ENCODE data around the gene EIF3B.
A peak's percentile ranks its signal among the peaks of the same experiment; 100 is the strongest.

Gene EIF3B

DNA sequence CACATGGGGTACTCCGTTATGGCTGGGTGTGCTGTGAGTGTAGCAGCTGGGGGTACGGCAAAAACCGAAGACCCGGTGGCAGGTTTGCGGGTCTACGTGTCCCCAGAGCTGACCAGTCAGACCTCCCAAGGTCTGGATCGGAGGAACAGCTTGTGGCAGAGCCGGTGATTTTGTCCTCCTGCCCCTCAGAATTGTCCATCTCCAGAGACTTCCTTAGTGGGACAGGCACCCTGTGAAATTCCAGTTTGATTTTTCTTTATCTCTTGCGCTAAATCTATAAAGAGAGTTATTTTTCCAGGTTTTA is 1.0 kb downstream of the EIF3B start:
- intact Hi-C loops (cut with micrococcal nuclease), result loop anchor here (10.0 kb wide), 2 partner anchors 49 to 691 kb away; partner anchors contain the start of gene CHST12
- H3K27ac Mint-ChIP-seq, result peak overlapping the region; percentile 100
- H3K4me3 Mint-ChIP-seq, result peak overlapping the region; percentile 87
- peaks cover 53% of the 10 kb centered on the region for H3K36me3 Mint-ChIP-seq (ENCODE audit: low read depth)
- no peaks in the 10 kb centered on the region for H3K27me3 Mint-ChIP-seq
- no peaks in the 10 kb centered on the region for H3K9me3 Mint-ChIP-seq
- H3K4me1 Mint-ChIP-seq (ENCODE audit: low read depth), result peaks cover 41% of the 10 kb centered on the region

DNA sequence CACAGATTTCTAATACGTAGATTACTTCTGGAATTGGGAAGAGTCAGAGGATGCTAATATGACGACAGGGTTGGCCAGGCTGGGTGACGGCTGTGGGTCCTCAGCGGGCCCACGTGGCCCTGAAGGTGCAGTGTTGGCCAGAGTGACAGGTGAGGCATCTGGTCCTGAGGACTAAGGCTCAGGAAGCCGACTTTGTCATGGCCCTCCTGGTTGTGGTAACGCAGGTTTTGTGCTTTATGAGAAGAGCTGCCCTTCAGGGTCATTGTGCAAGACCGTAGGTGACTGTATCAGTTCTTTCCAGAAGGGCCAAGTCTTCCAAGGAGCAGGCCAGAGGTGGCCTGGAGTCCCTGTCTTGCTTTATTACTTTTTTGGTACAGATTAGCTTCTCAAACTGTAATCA is 2.5 kb downstream of the EIF3B start:
- Mint-ChIP-seq H3K9me3 (no peaks in the 10 kb centered on the region), H3K27me3 (no peaks in the 10 kb centered on the region), H3K4me1 (ENCODE audit: low read depth) (peaks cover 43% of the 10 kb centered on the region), H3K4me3 (peak overlapping the region; percentile 6), H3K27ac (no peak overlapping the region), H3K36me3 (ENCODE audit: low read depth) (peaks cover 68% of the 10 kb centered on the region)
- intact Hi-C loops (cut with micrococcal nuclease), result loop anchor here (10.0 kb wide), 2 partner anchors 48 to 692 kb away; partner anchors contain the start of gene CHST12

DNA sequence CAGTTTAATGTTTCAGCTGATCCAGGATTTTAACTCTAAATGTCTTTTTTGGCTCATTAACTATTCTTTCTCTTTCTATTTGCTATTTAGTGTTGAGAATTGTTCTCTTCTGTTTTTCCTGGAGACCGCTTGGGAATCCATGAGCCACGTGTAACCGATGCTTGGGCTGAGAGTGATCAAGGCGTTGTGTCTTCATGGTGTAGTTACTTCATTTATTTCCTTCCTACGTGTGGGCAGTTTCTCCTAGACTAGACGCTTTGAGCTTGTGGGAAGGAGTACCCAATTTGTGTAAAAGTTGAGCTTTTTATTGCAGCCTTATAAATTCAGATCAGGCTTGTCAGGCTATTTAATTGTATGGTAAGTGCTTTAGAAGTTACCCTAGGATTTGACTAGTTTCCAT is 2.9 kb downstream of the EIF3B start:
- no peak overlapping the region for H3K27ac Mint-ChIP-seq
- H3K9me3 Mint-ChIP-seq, result no peaks in the 10 kb centered on the region
- peaks cover 43% of the 10 kb centered on the region for H3K4me1 Mint-ChIP-seq (ENCODE audit: low read depth)
- H3K36me3 Mint-ChIP-seq (ENCODE audit: low read depth), result peaks cover 72% of the 10 kb centered on the region
- H3K4me3 Mint-ChIP-seq, result no peak overlapping the region
- H3K27me3 Mint-ChIP-seq, result no peaks in the 10 kb centered on the region
- intact Hi-C loops (cut with micrococcal nuclease), result loop anchor here (10.0 kb wide), 2 partner anchors 47 to 693 kb away; partner anchors contain the start of gene CHST12

- no peaks in the 10 kb centered on the region for H3K9me3 Mint-ChIP-seq
- H3K36me3 Mint-ChIP-seq (ENCODE audit: low read depth), result peaks cover 84% of the 10 kb centered on the region
- peaks cover 38% of the 10 kb centered on the region for H3K4me1 Mint-ChIP-seq (ENCODE audit: low read depth)
- no peaks in the 10 kb centered on the region for H3K27me3 Mint-ChIP-seq
- intact Hi-C loops (cut with micrococcal nuclease), result loop anchor here (10.0 kb wide), 2 partner anchors 46 to 694 kb away; partner anchors contain the start of gene CHST12
- H3K27ac Mint-ChIP-seq, result no peak overlapping the region
- H3K4me3 Mint-ChIP-seq, result no peak overlapping the region
Measured at GRCh38 chr7:2358968-2359527, 4.4 kb downstream of the EIF3B start.

DNA sequence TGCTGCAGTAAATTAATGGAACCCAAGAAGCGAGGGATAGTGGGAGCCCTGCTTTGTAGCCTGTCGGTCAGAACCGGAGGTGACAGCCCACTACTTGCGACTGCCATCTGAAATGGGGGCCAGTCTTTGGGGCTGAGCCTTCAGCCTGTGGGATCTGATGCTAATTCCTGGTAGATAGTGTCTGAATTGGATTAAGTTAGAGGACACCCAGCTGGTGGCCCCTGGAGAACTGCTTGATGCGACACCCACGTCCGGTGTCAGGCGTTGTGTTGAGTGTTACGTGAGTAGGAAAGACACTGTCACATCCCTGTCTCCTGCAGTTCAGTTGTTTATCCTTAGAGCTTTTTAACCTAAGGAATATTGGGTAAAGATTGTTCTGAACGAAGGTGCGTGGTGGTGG is 5.0 kb downstream of the EIF3B start:
- Mint-ChIP-seq H3K9me3 (no peaks in the 10 kb centered on the region), H3K4me1 (ENCODE audit: low read depth) (peaks cover 38% of the 10 kb centered on the region), H3K4me3 (no peak overlapping the region), H3K27me3 (no peaks in the 10 kb centered on the region), H3K27ac (peak overlapping the region; percentile 22), H3K36me3 (ENCODE audit: low read depth) (peaks cover 84% of the 10 kb centered on the region)
- intact Hi-C loops (cut with micrococcal nuclease), result loop anchor here (10.0 kb wide), 2 partner anchors 45 to 695 kb away; partner anchors contain the start of gene CHST12

GRCh38 chr7:2360796-2361195 is 6.2 kb downstream of the EIF3B start:
- Mint-ChIP-seq H3K27ac (no peak overlapping the region), H3K36me3 (ENCODE audit: low read depth) (peaks cover 90% of the 10 kb centered on the region)

DNA sequence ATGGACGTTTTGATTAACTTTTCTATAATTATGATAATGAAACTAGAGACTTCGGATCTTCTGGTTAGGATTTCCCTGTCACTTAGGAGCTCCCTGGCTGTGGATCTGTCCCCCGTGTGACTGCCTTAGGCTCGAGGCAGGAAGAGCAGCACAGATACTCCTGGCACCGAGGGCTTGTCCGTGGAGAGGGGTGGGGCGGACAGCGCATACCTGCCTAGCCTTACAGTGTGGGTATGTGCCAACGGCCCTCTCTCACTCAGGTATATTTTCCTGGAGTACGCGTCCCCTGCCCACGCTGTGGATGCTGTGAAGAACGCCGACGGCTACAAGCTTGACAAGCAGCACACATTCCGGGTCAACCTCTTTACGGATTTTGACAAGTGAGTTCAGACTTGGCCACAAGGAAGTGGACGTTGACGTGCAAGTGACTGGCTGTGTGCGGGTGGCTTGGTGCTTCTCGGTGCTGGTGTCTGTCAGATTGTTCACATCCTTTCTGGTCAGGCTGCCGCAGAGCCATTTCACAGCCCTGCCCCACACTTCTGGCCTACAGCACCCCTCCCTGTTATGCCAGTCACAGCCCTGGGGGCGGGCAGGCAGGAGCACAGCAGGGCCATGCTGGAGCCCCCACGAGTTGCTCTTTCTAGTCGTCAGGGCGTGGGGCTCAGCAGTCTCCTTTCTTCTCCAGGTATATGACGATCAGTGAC is 7.9 kb downstream of the EIF3B start:
- Mint-ChIP-seq H3K27me3 (no peaks in the 10 kb centered on the region), H3K4me1 (ENCODE audit: low read depth) (peaks cover 31% of the 10 kb centered on the region), H3K9me3 (no peaks in the 10 kb centered on the region), H3K27ac (no peak overlapping the region), H3K36me3 (ENCODE audit: low read depth) (peaks cover 99% of the 10 kb centered on the region), H3K4me3 (no peak overlapping the region)
- intact Hi-C loops (cut with micrococcal nuclease), result no loop called here

More at GRCh38 chr7:2360796-2361195, 6.2 kb downstream of the EIF3B start:
- Mint-ChIP-seq H3K4me3 (no peak overlapping the region), H3K4me1 (ENCODE audit: low read depth) (peaks cover 38% of the 10 kb centered on the region), H3K27me3 (no peaks in the 10 kb centered on the region), H3K9me3 (no peaks in the 10 kb centered on the region)
- intact Hi-C loops (cut with micrococcal nuclease), result no loop called here

GRCh38 chr7:2369139-2369538 is 14.5 kb downstream of the EIF3B start:
- Mint-ChIP-seq H3K9me3 (no peaks in the 10 kb centered on the region), H3K4me3 (no peak overlapping the region), H3K4me1 (ENCODE audit: low read depth) (no peaks in the 10 kb centered on the region), H3K27me3 (no peaks in the 10 kb centered on the region), H3K36me3 (ENCODE audit: low read depth) (peaks cover 100% of the 10 kb centered on the region), H3K27ac (no peak overlapping the region)
- intact Hi-C loops (cut with micrococcal nuclease), result no loop called here

DNA sequence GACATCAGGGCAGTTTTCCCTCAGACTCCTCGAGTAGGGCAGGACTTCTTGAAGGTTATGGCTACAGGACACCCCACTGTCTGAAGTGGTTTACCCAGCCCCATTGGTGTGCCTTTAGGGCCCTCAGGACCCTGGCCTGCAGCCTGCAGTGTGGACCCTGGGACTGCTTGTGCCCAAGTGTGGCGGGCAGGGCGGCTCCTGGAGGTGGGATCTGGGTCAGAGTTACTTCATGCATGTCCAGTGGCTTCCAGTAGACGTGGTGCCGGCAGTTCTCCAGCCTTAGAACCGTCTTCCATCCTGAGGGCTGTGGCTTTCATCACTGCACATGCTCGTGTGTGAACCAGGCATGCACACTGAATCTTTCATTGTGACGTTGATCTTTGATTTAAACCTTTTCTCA is 16.7 kb downstream of the EIF3B start:
- H3K9me3 Mint-ChIP-seq, result no peaks in the 10 kb centered on the region
- H3K4me3 Mint-ChIP-seq, result no peak overlapping the region
- no peaks in the 10 kb centered on the region for H3K4me1 Mint-ChIP-seq (ENCODE audit: low read depth)
- no peaks in the 10 kb centered on the region for H3K27me3 Mint-ChIP-seq
- intact Hi-C loops (cut with micrococcal nuclease), result loop anchor here (10.0 kb wide), 1 partner anchor 53 kb away; no protein-coding TSS in a partner anchor
- peaks cover 100% of the 10 kb centered on the region for H3K36me3 Mint-ChIP-seq (ENCODE audit: low read depth)
- no peak overlapping the region for H3K27ac Mint-ChIP-seq

- no peak overlapping the region for H3K4me3 Mint-ChIP-seq
- H3K27me3 Mint-ChIP-seq, result no peaks in the 10 kb centered on the region
- no peak overlapping the region for H3K27ac Mint-ChIP-seq
- no peaks in the 10 kb centered on the region for H3K9me3 Mint-ChIP-seq
- no peaks in the 10 kb centered on the region for H3K4me1 Mint-ChIP-seq (ENCODE audit: low read depth)
- intact Hi-C loops (cut with micrococcal nuclease), result loop anchor here (10.0 kb wide), 1 partner anchor 52 kb away; no protein-coding TSS in a partner anchor
- peaks cover 98% of the 10 kb centered on the region for H3K36me3 Mint-ChIP-seq (ENCODE audit: low read depth)
Measured at GRCh38 chr7:2372724-2373123, 18.1 kb downstream of the EIF3B start.

GRCh38 chr7:2373124-2373556 is 18.5 kb downstream of the EIF3B start:
- Mint-ChIP-seq H3K36me3 (ENCODE audit: low read depth) (peaks cover 98% of the 10 kb centered on the region), H3K4me3 (no peak overlapping the region), H3K4me1 (ENCODE audit: low read depth) (peaks cover 2% of the 10 kb centered on the region), H3K27me3 (no peaks in the 10 kb centered on the region), H3K9me3 (no peaks in the 10 kb centered on the region), H3K27ac (no peak overlapping the region)
- intact Hi-C loops (cut with micrococcal nuclease), result loop anchor here (10.0 kb wide), 1 partner anchor 52 kb away; no protein-coding TSS in a partner anchor

DNA sequence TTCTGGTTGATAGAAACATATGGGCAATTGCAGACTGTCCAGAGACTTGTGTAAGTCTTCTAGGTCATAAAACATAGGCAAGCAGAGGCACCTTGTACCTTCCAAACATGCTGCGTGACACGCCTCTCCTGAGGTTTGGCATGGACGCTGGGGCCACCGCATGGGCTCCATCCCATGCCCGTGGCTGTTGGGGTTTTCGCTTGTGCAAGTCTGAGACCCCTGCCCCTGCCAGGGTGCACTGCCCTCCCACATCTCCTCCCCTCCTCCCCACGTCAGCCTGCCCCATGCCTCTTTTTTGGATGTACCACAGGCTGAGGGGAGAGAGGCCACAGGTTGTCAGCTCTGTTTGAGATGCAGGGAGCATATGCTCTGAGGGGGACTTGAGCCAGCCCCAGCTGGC is 19.0 kb downstream of the EIF3B start:
- H3K4me3 Mint-ChIP-seq, result no peak overlapping the region
- intact Hi-C loops (cut with micrococcal nuclease), result loop anchor here (10.0 kb wide), 1 partner anchor 51 kb away; no protein-coding TSS in a partner anchor
- no peaks in the 10 kb centered on the region for H3K27me3 Mint-ChIP-seq
- H3K27ac Mint-ChIP-seq, result no peak overlapping the region
- H3K4me1 Mint-ChIP-seq (ENCODE audit: low read depth), result peaks cover 4% of the 10 kb centered on the region
- peaks cover 98% of the 10 kb centered on the region for H3K36me3 Mint-ChIP-seq (ENCODE audit: low read depth)
- no peaks in the 10 kb centered on the region for H3K9me3 Mint-ChIP-seq

GRCh38 chr7:2374401-2374800 is 19.8 kb downstream of the EIF3B start:
- no peaks in the 10 kb centered on the region for H3K27me3 Mint-ChIP-seq
- H3K36me3 Mint-ChIP-seq (ENCODE audit: low read depth), result peaks cover 98% of the 10 kb centered on the region
- H3K4me1 Mint-ChIP-seq (ENCODE audit: low read depth), result peaks cover 4% of the 10 kb centered on the region
- no peaks in the 10 kb centered on the region for H3K9me3 Mint-ChIP-seq
- intact Hi-C loops (cut with micrococcal nuclease), result loop anchor here (10.0 kb wide), 1 partner anchor 50 kb away; no protein-coding TSS in a partner anchor
- H3K4me3 Mint-ChIP-seq, result no peak overlapping the region
- H3K27ac Mint-ChIP-seq, result no peak overlapping the region

Measured in dendritic cell treated with granulocyte-macrophage colony-stimulating factor and Interleukin-4, amounts not matched to agents 40 ng/mL and 50 ng/mL, for 4 days (primary cell).